Breast epithelium (tissue), 4 donors: ENCODE data around the gene XYLT1. TPM values are rescaled to one million over a fixed set of nuclear protein-coding genes. Genes with fewer than 3 reads are reported as not detected.

Source experiments
- DNase-seq, 2 donors: peaks; one replicate each; pipeline ENCODE4 v3.0.0-alpha.2; 2019; ENCODE audit warnings: low spot score in 2 of 2
- H3K27ac ChIP-seq, 2 donors: fragments of 200-600 bp; sonication (generic) in 1 of 2; one replicate each; pipeline ENCODE4 v1.5.1; 2016 to 2019; ENCODE audit warnings: mild to moderate bottlenecking in 1 of 2
- H3K27me3 ChIP-seq, 2 donors: fragments of 200-600 bp; sonication (generic) in 1 of 2; one replicate each; pipeline versions ENCODE4 v1.5.1 to v1.6.0; 2017 to 2019; ENCODE audit warnings: control low read depth in 1 of 2, mild to moderate bottlenecking in 1 of 2
- H3K36me3 ChIP-seq: fragments of 200-600 bp; one replicate; pipeline ENCODE4 v1.5.1; 2019
- H3K4me1 ChIP-seq, 2 donors: fragments of 200-600 bp; sonication (generic); one replicate each; pipeline ENCODE4 v1.5.1; 2016 to 2019; ENCODE audit warnings: control low read depth in 1 of 2
- H3K4me3 ChIP-seq, 3 donors: fragments of 200-600 bp; sonication (generic); 1 replicate in 2 of 3; 2 replicates in 1 of 3; pipeline ENCODE4 v1.5.1; 2016 to 2019; ENCODE audit warnings: mild to moderate bottlenecking in 3 of 3, moderate library complexity in 2 of 3
- H3K9me3 ChIP-seq, 2 donors: fragments of 200-600 bp; sonication (generic) in 1 of 2; one replicate each; pipeline ENCODE4 v1.5.1; 2016 to 2019; ENCODE audit warnings: control low read depth in 1 of 2
- POLR2A ChIP-seq: fragments of 450-650 bp; IDR thresholded peaks from one replicate; pipeline ENCODE4 v1.6.1; 2016; ENCODE audit warnings: antibody characterized with exemption, mild to moderate bottlenecking, moderate library complexity
- POLR2AphosphoS5 ChIP-seq, 3 donors: sonication (generic); formaldehyde crosslinking; IDR thresholded peaks; one replicate each; pipeline ENCODE4 v1.6.1; 2017; ENCODE audit warnings: antibody characterized with exemption in 3 of 3
- intact Hi-C: fragments of 100-400 bp; cut with DNase I; formaldehyde crosslinking; loops from one replicate; pipeline ENCODE4 v1.15.1; 2023; ENCODE audit warnings: low total_unique reads
- total RNA-seq, 3 donors: library from RNA; depleted of rRNA; stranded (reverse); fragments of >200 nt; gene quantifications; one replicate each; pipeline ENCODE4 v1.1.0, GENCODE V29; 2016
- TF ChIP-seq, protein P1 (sequence below), 3 donors: fragments of 450-650 bp; IDR thresholded peaks; one replicate each; pipeline ENCODE4 v1.5.1; 2016 to 2017; ENCODE audit warnings: antibody characterized with exemption in 3 of 3, mild to moderate bottlenecking in 3 of 3, moderate library complexity in 3 of 3

Gene XYLT1
- total RNA-seq, 3 donors from 2014 or later, result 11.9 to 32.8 (median 13.8) TPM

DNA sequence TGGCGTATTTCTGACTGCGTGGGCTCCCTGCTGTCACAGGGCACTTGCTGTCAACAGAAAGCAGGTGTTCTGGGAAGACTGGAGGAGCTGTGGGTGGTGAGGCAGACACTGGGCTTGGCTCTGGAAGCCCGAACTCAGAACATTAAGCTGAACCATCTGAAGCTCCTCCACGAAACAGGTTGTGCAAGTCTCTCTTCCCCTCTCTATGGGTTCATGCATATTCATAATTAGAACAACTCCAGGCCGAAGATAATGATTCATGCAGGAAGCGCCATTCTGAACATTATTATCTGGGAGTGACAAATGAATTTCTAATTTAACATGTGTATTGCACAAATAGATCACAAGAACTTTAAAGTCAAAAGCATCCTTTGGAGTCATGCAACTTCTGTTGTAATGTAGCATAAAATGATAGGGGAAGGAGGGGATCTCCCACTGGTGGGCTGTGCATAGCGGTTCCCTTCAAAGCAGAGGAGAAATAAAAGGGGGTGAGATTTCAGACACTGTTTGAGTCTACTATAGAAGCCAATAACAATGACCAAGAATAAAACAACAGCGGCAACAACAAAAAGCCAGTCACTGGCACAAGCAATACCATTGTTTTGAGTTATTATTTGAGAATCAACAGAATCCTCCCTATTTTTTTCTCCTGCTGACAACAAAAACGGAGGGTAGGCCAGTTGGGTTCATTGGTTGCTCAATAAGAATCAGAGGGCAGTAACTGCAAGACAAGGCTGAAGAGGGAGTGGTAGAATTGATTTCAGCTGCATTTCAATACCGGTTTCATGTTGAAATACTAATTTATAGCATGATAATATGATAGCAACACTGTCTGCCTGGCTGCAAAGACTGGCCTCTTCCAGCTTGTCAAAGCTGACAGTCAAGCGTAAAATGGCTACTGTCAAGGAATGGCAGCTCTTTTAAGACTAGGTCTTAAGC is 407.3 kb downstream of the XYLT1 start:
- no peak for TF ChIP-seq POLR2A
- TF ChIP-seq, protein P1, sequence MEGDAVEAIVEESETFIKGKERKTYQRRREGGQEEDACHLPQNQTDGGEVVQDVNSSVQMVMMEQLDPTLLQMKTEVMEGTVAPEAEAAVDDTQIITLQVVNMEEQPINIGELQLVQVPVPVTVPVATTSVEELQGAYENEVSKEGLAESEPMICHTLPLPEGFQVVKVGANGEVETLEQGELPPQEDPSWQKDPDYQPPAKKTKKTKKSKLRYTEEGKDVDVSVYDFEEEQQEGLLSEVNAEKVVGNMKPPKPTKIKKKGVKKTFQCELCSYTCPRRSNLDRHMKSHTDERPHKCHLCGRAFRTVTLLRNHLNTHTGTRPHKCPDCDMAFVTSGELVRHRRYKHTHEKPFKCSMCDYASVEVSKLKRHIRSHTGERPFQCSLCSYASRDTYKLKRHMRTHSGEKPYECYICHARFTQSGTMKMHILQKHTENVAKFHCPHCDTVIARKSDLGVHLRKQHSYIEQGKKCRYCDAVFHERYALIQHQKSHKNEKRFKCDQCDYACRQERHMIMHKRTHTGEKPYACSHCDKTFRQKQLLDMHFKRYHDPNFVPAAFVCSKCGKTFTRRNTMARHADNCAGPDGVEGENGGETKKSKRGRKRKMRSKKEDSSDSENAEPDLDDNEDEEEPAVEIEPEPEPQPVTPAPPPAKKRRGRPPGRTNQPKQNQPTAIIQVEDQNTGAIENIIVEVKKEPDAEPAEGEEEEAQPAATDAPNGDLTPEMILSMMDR (IDR thresholded peaks at IDR 0.05), result no peak
- no peak for TF ChIP-seq POLR2AphosphoS5 (IDR thresholded peaks at IDR 0.05)
- no peaks in the 10 kb centered on the region for H3K4me1 ChIP-seq
- peaks cover 0 to 6% of the 10 kb centered on the region in 2 donors for H3K9me3 ChIP-seq
- H3K36me3 ChIP-seq, result no peaks in the 10 kb centered on the region
- no peak overlapping the region for H3K27ac ChIP-seq
- H3K27me3 ChIP-seq, result no peaks in the 10 kb centered on the region
- intact Hi-C loops, result loop anchor here (1.0 kb wide), 1 partner anchor 10 kb away; no protein-coding TSS in a partner anchor
- H3K4me3 ChIP-seq, result no peak overlapping the region
- no peak for DNase-seq

DNA sequence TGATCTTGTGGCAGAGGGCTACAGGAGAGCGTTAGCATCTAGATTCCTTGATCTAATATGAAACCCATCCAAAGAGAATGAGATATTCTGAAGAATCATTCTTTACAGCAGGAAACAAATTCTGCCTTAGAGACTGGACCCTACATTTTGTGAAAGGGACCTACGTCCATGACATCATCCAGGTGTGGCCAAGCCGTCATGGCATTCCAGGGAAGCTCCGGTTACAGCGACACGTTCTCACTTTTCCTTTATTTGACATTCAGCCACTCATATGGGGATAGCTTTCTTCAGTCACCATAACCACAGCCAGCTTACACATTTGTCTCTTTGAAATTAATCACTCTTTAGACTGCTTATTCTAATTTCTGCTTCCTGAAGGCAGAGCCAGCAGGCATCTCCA is 408.1 kb downstream of the XYLT1 start:
- TF ChIP-seq POLR2A (no peak), POLR2AphosphoS5 (IDR thresholded peaks at IDR 0.05) (no peak)
- TF ChIP-seq, protein P1 (IDR thresholded peaks at IDR 0.05), result no peak
- no peaks in the 10 kb centered on the region for H3K27me3 ChIP-seq
- no peak for DNase-seq
- no peaks in the 10 kb centered on the region for H3K4me1 ChIP-seq
- intact Hi-C loops, result no loop called here
- H3K9me3 ChIP-seq, result peaks cover 0 to 6% of the 10 kb centered on the region in 2 donors
- H3K4me3 ChIP-seq, result no peak overlapping the region
- no peak overlapping the region for H3K27ac ChIP-seq
- H3K36me3 ChIP-seq, result no peaks in the 10 kb centered on the region

DNA sequence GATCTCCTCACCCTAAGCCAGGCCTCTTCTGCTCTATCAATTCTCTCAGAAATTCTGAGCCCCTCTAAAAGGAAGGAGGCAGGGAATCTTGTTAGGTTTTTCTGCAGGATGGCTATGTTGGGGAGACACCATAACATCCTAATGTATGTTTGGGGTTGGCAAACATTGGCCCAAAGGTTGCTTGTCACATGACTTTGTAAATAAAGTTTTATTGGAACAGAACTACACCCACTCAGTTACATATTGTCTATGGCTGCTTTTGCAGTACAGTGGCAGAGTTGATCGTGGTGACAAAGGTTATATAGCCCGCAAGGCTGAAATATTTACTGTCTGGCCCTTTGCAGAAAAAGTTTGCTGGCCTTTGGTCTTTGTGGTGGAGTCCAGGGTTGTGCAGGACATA is 409.4 kb downstream of the XYLT1 start:
- Histone ChIP-seq H3K4me3 (no peak overlapping the region), H3K36me3 (no peaks in the 10 kb centered on the region), H3K27me3 (no peaks in the 10 kb centered on the region), H3K9me3 (peaks cover 0 to 6% of the 10 kb centered on the region in 2 donors), H3K4me1 (no peaks in the 10 kb centered on the region), H3K27ac (no peak overlapping the region)
- intact Hi-C loops, result no loop called here
- DNase-seq, result no peak
- TF ChIP-seq, protein P1 (IDR thresholded peaks at IDR 0.05), result no peak

DNA sequence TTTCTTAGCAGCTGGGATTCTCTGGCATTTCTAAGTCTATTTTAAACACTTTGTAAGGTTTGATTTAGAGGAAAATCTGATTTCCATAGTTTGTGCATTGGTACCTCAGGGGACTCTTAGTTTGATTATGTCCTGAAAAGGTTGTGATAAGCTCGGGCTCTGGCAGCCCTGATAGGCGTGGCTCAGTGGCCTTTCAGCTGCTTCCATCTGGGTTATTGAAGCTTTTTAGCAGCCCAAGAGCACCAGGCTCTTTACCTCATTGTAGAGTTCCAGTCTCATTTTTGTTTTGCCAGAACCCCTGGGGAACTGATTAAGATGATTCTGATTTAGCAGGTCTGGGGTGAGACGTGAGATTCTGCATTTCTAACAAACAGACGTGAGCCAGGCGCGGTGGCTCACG is 412.3 kb downstream of the XYLT1 start:
- Histone ChIP-seq H3K9me3 (peaks cover 0 to 6% of the 10 kb centered on the region in 2 donors), H3K27me3 (no peaks in the 10 kb centered on the region), H3K4me3 (no peak overlapping the region), H3K27ac (no peak overlapping the region), H3K4me1 (no peaks in the 10 kb centered on the region), H3K36me3 (no peaks in the 10 kb centered on the region)
- TF ChIP-seq, protein P1 (IDR thresholded peaks at IDR 0.05), result no peak
- TF ChIP-seq POLR2AphosphoS5 (IDR thresholded peaks at IDR 0.05) (no peak), POLR2A (no peak)
- intact Hi-C loops, result no loop called here
- DNase-seq, result no peak

DNA sequence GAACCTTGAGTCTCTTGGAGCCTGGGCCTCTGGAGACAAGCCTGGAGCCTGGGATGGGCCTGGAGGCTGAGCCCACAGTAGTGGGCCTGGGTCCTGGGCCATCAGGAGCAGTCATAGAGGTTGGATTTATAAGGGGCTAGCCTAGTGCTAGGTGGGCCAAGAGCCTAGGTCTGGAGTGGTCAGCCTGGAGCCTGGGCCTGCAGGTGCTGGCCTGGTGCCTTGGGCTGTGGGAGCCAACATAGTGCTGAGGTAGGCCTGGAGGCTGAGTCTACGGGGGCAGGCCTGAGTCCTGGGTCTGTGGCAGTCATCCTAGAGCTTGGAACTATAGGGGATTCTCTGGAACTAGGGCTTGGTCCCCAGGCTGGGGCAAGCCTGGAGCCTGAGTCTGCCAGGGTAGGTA is 414.1 kb downstream of the XYLT1 start:
- Histone ChIP-seq H3K9me3 (peaks cover 0 to 12% of the 10 kb centered on the region in 2 donors), H3K27ac (no peak overlapping the region), H3K4me1 (no peaks in the 10 kb centered on the region), H3K4me3 (no peak overlapping the region), H3K27me3 (no peaks in the 10 kb centered on the region), H3K36me3 (no peaks in the 10 kb centered on the region)
- DNase-seq, result no peak
- TF ChIP-seq, protein P1 (IDR thresholded peaks at IDR 0.05), result no peak
- TF ChIP-seq POLR2A, result no peak
- no peak for TF ChIP-seq POLR2AphosphoS5 (IDR thresholded peaks at IDR 0.05)
- intact Hi-C loops, result no loop called here
